Breast epithelium (tissue), 4 donors: ENCODE data around the gene NOS1AP. TPM values are rescaled to one million over a fixed set of nuclear protein-coding genes. Genes with fewer than 3 reads are reported as not detected.

Experiments
- DNase-seq, 2 donors: peaks; one replicate each; pipeline ENCODE4 v3.0.0-alpha.2; 2019; ENCODE audit warnings: low spot score in 2 of 2
- H3K27ac ChIP-seq, 2 donors: fragments of 200-600 bp; sonication (generic) in 1 of 2; one replicate each; pipeline ENCODE4 v1.5.1; 2016 to 2019; ENCODE audit warnings: mild to moderate bottlenecking in 1 of 2
- H3K27me3 ChIP-seq, 2 donors: fragments of 200-600 bp; sonication (generic) in 1 of 2; one replicate each; pipeline versions ENCODE4 v1.5.1 to v1.6.0; 2017 to 2019; ENCODE audit warnings: control low read depth in 1 of 2, mild to moderate bottlenecking in 1 of 2
- H3K36me3 ChIP-seq: fragments of 200-600 bp; one replicate; pipeline ENCODE4 v1.5.1; 2019
- H3K4me1 ChIP-seq, 2 donors: fragments of 200-600 bp; sonication (generic); one replicate each; pipeline ENCODE4 v1.5.1; 2016 to 2019; ENCODE audit warnings: control low read depth in 1 of 2
- H3K4me3 ChIP-seq, 3 donors: fragments of 200-600 bp; sonication (generic); 1 replicate in 2 of 3; 2 replicates in 1 of 3; pipeline ENCODE4 v1.5.1; 2016 to 2019; ENCODE audit warnings: mild to moderate bottlenecking in 3 of 3, moderate library complexity in 2 of 3
- H3K9me3 ChIP-seq, 2 donors: fragments of 200-600 bp; sonication (generic) in 1 of 2; one replicate each; pipeline ENCODE4 v1.5.1; 2016 to 2019; ENCODE audit warnings: control low read depth in 1 of 2
- CTCF ChIP-seq, 3 donors: fragments of 450-650 bp; IDR thresholded peaks; one replicate each; pipeline ENCODE4 v1.5.1; 2016 to 2017; ENCODE audit warnings: antibody characterized with exemption in 3 of 3, mild to moderate bottlenecking in 3 of 3, moderate library complexity in 3 of 3
- POLR2A ChIP-seq: fragments of 450-650 bp; IDR thresholded peaks from one replicate; pipeline ENCODE4 v1.6.1; 2016; ENCODE audit warnings: antibody characterized with exemption, mild to moderate bottlenecking, moderate library complexity
- POLR2AphosphoS5 ChIP-seq, 3 donors: sonication (generic); formaldehyde crosslinking; IDR thresholded peaks; one replicate each; pipeline ENCODE4 v1.6.1; 2017; ENCODE audit warnings: antibody characterized with exemption in 3 of 3
- intact Hi-C: fragments of 100-400 bp; cut with DNase I; formaldehyde crosslinking; loops from one replicate; pipeline ENCODE4 v1.15.1; 2023; ENCODE audit warnings: low total_unique reads
- total RNA-seq, 3 donors: library from RNA; depleted of rRNA; stranded (reverse); fragments of >200 nt; gene quantifications; one replicate each; pipeline ENCODE4 v1.1.0, GENCODE V29; 2016

Gene NOS1AP
- total RNA-seq, 3 donors from 2014 or later: 2.2 to 17.6 (median 11.8) TPM

- H3K9me3 ChIP-seq: no peaks in the 10 kb centered on the region
- H3K4me3 ChIP-seq: peak within 1 kb of the TSS; percentile 60 to 91 (median 69)
- H3K4me1 ChIP-seq: no peaks in the 10 kb centered on the region
- H3K27me3 ChIP-seq: peaks cover 0 to 5% of the 10 kb centered on the region in 2 donors
- peak within 1 kb of the TSS; percentile 40 to 74 for H3K27ac ChIP-seq
- H3K36me3 ChIP-seq: no peaks in the 10 kb centered on the region
- TF ChIP-seq CTCF (IDR thresholded peaks at IDR 0.05) (peak in 1 of 3 donors; percentile 14), POLR2AphosphoS5 (IDR thresholded peaks at IDR 0.05) (no peak)
- intact Hi-C loops: no loop called here
- peak in 1 of 2 donors; percentile 58 for DNase-seq
Measured at GRCh38 chr1:162023547-162024501, 45.7 kb upstream of the NOS1AP start, which contains the start of gene OLFML2B. TSS of gene OLFML2B (minus strand) at chr1:162023869. CDS start at chr1:162023430, 439 bp downstream.

- Histone ChIP-seq H3K36me3 (no peaks in the 10 kb centered on the region), H3K9me3 (no peaks in the 10 kb centered on the region), H3K27me3 (peaks cover 0 to 5% of the 10 kb centered on the region in 2 donors), H3K4me3 (no peak overlapping the region), H3K4me1 (no peaks in the 10 kb centered on the region), H3K27ac (no peak overlapping the region)
- TF ChIP-seq POLR2A (no peak), CTCF (IDR thresholded peaks at IDR 0.05) (no peak), POLR2AphosphoS5 (IDR thresholded peaks at IDR 0.05) (no peak)
- intact Hi-C loops: no loop called here
- DNase-seq: no peak
Measured at GRCh38 chr1:162025541-162025940, 44.0 kb upstream of the NOS1AP start.

- no peak overlapping the region for H3K27ac ChIP-seq
- DNase-seq: no peak
- no peaks in the 10 kb centered on the region for H3K36me3 ChIP-seq
- intact Hi-C loops: no loop called here
- no peaks in the 10 kb centered on the region for H3K4me1 ChIP-seq
- H3K4me3 ChIP-seq: no peak overlapping the region
- peaks cover 0 to 5% of the 10 kb centered on the region in 2 donors for H3K27me3 ChIP-seq
- TF ChIP-seq POLR2AphosphoS5 (IDR thresholded peaks at IDR 0.05): no peak
- no peak for TF ChIP-seq POLR2A
- TF ChIP-seq CTCF (IDR thresholded peaks at IDR 0.05): no peak
- no peaks in the 10 kb centered on the region for H3K9me3 ChIP-seq
Measured at GRCh38 chr1:162026881-162027280, 42.6 kb upstream of the NOS1AP start.

- DNase-seq: no peak
- Histone ChIP-seq H3K27me3 (peaks cover 0 to 5% of the 10 kb centered on the region in 2 donors), H3K36me3 (no peaks in the 10 kb centered on the region), H3K27ac (no peak overlapping the region), H3K4me3 (no peak overlapping the region), H3K9me3 (no peaks in the 10 kb centered on the region), H3K4me1 (no peaks in the 10 kb centered on the region)
- TF ChIP-seq CTCF (IDR thresholded peaks at IDR 0.05): no peak
- no peak for TF ChIP-seq POLR2AphosphoS5 (IDR thresholded peaks at IDR 0.05)
- no peak for TF ChIP-seq POLR2A
- intact Hi-C loops: no loop called here
Measured at GRCh38 chr1:162028726-162029125, 40.8 kb upstream of the NOS1AP start.

- Histone ChIP-seq H3K4me3 (no peak overlapping the region), H3K27ac (no peak overlapping the region), H3K9me3 (no peaks in the 10 kb centered on the region), H3K4me1 (no peaks in the 10 kb centered on the region), H3K36me3 (no peaks in the 10 kb centered on the region), H3K27me3 (peaks cover 0 to 5% of the 10 kb centered on the region in 2 donors)
- DNase-seq: no peak
- intact Hi-C loops: no loop called here
- no peak for TF ChIP-seq POLR2A
- no peak for TF ChIP-seq POLR2AphosphoS5 (IDR thresholded peaks at IDR 0.05)
- no peak for TF ChIP-seq CTCF (IDR thresholded peaks at IDR 0.05)
Measured at GRCh38 chr1:162029157-162029556, 40.3 kb upstream of the NOS1AP start.
